HG02623 (cell line): ENCODE measurements around the gene TAF4.
"Not testable (repeated sequence)": the region's sequence is repeated elsewhere in the genome, so short reads cannot be mapped to it uniquely, and the experiment has no call there.

Experiments
- ATAC-seq: cut with Tn5 transposase; IDR thresholded peaks from one replicate; pipeline ENCODE4 v1.9.1; 2021; ENCODE audit warnings: moderate library complexity; ENCODE audit not compliant: unreplicated experiment

The TAF4 gene

DNA sequence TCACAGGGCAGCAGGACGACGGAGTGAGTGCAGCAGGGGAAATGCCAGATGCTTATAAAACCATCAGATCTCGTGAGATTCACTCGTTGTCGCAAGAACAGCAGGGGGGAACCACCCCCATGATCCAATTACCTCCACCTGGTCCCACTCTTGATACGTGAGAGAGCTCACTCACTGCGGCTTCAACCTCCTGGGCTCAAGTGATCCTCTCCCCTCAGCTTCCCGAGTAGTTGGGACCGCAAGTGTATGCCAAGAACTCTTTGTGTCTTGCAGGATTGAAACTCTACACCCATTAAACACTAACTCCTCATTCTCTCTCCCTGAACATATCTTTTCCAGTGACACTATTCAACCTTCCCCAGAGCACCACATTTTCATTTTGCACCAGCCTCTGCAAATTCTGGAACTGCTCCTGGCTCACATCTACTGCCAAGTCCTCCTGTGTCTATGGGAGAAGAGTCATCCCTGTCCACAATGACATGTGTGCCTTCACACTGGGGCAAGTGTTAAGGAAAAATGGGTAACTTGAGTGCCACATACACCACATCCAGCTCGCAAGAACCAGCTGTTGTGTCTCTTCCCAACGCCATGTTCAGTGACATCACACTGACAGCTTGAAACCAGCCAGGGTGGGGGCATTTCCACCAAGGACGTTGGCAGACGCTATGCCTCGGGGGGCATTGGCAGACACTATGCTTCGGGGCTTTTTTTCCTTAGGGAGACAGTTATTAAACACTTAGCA is 14.7 kb upstream of the TAF4 start:
- no peak for ATAC-seq

- no peak for ATAC-seq
Measured at GRCh38 chr20:62079166-62079565, 13.5 kb upstream of the TAF4 start.

DNA sequence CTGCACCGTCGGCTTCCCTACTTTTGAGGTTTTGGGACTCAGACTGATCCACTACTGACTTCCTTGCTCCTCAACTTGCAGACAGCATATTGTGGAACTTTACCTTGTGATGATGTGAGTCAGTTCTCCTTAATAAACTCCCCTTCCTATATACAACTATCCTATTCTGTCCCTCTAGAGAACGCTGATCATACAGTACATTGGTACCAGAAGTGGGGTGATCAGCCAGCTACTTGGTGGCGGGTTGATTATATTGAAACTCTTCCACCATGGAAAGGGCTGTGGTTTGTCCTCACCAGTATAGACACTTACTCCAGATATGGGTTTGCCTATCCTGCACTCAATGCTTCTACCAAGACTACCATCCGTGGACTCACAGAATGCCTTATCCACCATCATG is 7.6 kb upstream of the TAF4 start:
- no peak for ATAC-seq

- not testable (repeated sequence) for ATAC-seq
Measured at GRCh38 chr20:62071669-62072430, 6.2 kb upstream of the TAF4 start.

- ATAC-seq, result no peak
Measured at GRCh38 chr20:62069741-62070216, 4.1 kb upstream of the TAF4 start.

GRCh38 chr20:62068997-62069396 is 3.3 kb upstream of the TAF4 start:
- no peak for ATAC-seq

DNA sequence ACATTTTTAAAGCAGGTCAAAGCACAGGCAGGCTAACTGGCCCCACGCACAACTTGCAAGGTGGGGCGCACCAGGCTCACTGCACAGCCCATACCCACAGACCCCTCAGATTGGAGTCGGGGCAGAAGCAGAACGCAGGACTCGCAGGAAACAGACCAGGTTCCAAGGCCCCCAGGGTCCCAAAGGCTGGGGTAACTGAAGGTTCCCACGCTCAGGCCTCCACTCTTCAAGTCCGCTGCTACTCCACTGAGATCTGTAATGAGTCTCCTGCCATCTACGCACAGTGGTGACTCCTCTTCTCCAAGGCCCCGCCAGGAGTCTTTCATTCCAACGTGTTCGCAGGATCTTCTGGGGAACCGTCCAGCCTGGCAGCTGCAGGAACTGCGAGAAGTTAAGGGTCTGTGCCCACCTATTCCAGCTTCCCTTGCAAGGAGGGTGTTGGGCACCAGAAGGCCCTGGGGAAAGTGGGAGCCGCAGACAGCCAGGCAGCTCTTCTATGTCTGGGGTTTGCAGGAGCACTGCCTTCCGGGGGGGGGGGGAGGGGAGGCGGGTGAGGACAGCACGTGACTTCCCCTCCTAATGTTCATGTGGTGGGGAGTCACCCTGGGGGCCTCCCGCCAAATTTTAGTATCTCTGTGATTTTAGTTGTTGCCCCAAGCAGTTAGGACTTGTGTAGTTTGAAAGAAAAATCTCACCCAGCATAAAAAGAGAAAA is 2.0 kb upstream of the TAF4 start:
- ATAC-seq, result no peak

DNA sequence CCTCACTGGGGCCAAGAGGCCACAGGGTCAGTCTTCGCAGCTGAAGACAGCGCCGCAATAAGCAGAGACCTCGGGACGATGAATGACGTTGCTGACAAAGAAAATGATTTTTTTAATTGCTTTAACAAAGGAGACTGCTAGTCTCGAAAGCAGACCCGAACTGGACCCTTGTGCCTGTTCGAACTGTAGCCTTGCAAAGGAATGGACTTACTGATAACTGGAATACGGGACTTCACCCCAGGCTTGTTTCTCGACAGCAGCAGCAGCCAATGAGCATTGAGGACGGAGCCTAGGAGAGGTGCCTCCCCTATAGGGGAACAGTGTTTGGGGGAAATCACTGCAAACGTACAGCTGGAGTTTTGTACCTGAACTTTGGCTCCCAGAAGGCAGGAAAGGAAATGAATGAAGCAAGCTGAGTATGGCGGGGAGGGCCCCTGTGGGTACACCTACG is 1.3 kb upstream of the TAF4 start:
- ATAC-seq, result no peak

- ATAC-seq, result peak; percentile 33
Measured at GRCh38 chr20:62066339-62066982, 780 bp upstream of the TAF4 start.

GRCh38 chr20:62064770-62065673 is 659 bp downstream of the TAF4 start:
- ATAC-seq, result peak; percentile 28

GRCh38 chr20:62063981-62064769 is 1.5 kb downstream of the TAF4 start:
- ATAC-seq, result no peak

- ATAC-seq, result no peak
Measured at GRCh38 chr20:62063315-62063980, 2.2 kb downstream of the TAF4 start.

DNA sequence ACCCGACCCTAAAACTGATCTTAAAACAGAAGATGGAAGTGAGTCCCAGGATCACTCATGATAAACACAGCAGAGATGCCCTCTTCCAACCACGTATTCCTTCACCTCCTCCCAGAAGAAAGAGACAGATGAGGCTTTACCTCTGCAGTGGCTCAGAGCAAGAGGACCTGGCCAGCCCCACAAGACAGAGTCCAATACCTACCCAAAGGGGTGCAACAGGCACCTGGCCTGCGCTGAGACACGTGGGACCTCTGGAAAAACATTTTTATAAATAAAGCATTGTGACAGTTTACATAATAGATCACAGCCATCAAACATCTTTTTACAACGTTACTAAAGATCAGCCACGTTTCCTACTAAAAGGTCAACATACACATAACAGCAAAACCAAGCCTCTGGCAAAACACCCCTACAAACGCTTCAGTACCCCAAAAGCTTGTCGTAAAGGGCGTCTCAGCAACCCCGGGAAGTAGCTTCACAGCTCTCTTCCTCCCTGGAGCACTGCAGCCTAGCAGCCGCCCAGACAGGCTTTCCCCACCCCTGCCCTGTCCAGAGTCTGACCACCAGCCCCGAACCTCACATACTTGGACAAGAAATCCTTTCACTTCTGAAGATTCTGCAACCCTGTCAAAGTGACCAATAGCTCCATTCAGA is 2.9 kb downstream of the TAF4 start:
- ATAC-seq, result no peak

DNA sequence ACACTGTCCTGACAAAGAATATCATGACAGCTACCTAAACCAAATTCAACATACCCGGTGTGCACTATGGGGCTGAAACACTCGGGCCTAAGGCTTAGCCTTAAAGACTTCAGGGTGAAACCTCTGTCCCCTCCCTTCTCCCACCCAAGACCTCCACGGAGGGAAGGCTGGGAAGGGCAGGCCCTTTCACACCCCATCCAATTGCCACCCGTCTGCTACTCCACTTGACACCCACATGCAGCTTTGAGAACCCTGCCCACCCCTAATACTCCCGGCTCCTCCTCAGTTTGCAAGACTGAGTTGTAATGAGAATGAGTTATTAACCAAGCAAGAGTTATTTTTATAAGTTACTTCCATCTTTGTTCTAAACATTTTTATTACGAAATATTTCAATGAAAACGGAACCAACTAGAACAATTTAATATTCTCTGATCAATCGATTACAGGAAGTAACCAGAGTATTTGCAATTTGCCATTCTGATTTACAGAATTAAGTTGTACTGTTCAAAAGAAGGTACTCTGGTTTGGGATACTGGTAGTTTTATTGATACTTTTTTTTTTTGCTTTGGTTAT is 3.7 kb downstream of the TAF4 start:
- ATAC-seq, result no peak

GRCh38 chr20:62060631-62061541 is 4.8 kb downstream of the TAF4 start:
- ATAC-seq, result no peak

DNA sequence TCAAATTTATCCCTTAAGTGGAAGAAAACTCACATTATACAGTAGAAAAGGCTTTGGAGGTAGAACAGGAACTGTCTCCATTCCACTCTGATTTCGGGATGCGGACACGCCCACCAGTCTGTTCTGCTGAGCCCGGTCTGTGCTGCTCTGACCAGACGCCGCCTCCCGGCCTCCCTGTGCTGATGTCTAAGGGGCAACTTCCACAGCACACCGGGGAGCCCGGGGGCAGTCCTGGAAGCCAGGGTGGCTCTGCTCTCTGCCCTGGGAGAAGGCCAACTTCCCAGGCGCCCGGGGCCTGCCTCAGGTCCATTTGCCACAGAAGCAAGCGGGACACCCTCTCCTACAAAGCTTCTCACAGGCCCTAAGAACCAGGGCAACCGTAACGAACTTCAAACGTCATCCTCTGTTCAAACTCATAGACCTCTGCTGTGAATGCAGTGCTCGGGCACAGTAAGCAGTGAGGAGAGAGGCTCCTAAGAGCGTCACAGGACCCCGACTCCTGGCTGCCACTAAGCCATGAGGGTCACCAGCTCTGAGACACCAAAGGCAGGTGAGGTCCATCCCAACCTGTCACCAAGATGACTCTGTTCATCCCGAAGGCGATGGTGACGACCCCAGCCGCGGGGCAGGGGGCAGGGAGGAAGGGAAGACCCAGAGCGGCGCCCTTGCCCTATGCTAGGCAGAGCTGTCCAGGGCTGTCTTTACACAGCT is 5.6 kb downstream of the TAF4 start:
- ATAC-seq, result no peak
